WTC11 (cell line): ENCODE data around the gene CRYGS.

Source experiments
- ATF1 ChIP-seq: sonication (generic); formaldehyde crosslinking; IDR thresholded peaks from 2 replicates; pipeline ENCODE4 v1.8.1; 2023; ENCODE audit warnings: mild to moderate bottlenecking, moderate library complexity, missing genetic modification reagents
- CREB1 ChIP-seq: sonication (generic); formaldehyde crosslinking; IDR thresholded peaks from 2 replicates; pipeline ENCODE4 v1.8.0; 2023; ENCODE audit warnings: mild to moderate bottlenecking, missing genetic modification reagents
- CTCF ChIP-seq: fragments of 200-600 bp; IDR thresholded peaks from 2 replicates; pipeline ENCODE4 v1.8.0; 2022; ENCODE audit warnings: antibody characterized with exemption
- E2F5 ChIP-seq: sonication (generic); formaldehyde crosslinking; IDR thresholded peaks from 2 replicates; pipeline ENCODE4 v1.8.1; 2022; ENCODE audit warnings: mild to moderate bottlenecking, moderate library complexity, missing genetic modification reagents
- ELF4 ChIP-seq: sonication (generic); formaldehyde crosslinking; IDR thresholded peaks from 2 replicates; pipeline ENCODE4 v1.8.1; 2022; ENCODE audit warnings: low read depth, mild to moderate bottlenecking, moderate library complexity, missing genetic modification reagents
- ERG ChIP-seq: fragments of 250-450 bp; sonication (Bioruptor Pico); IDR thresholded peaks from 2 replicates; pipeline ENCODE4 v1.8.0; 2021; ENCODE audit warnings: mild to moderate bottlenecking
- ESRRA ChIP-seq: sonication (generic); formaldehyde crosslinking; IDR thresholded peaks from 2 replicates; pipeline ENCODE4 v1.8.1; 2022; ENCODE audit warnings: mild to moderate bottlenecking, missing genetic modification reagents, borderline replicate concordance
- ETV6 ChIP-seq: sonication (generic); formaldehyde crosslinking; IDR thresholded peaks from 2 replicates; pipeline ENCODE4 v1.8.1; 2022; ENCODE audit warnings: mild to moderate bottlenecking, missing genetic modification reagents
- FOXP1 ChIP-seq: sonication (generic); formaldehyde crosslinking; IDR thresholded peaks from 2 replicates; pipeline ENCODE4 v1.8.0; 2022; ENCODE audit warnings: missing genetic modification reagents, mild to moderate bottlenecking, moderate library complexity, borderline replicate concordance
- JUN ChIP-seq: sonication (generic); formaldehyde crosslinking; IDR thresholded peaks from 2 replicates; pipeline ENCODE4 v1.8.0; 2023; ENCODE audit warnings: mild to moderate bottlenecking, missing genetic modification reagents
- TCF7 ChIP-seq: sonication (generic); formaldehyde crosslinking; IDR thresholded peaks from 2 replicates; pipeline ENCODE4 v1.8.0; 2022; ENCODE audit warnings: mild to moderate bottlenecking, low read depth, missing genetic modification reagents, moderate library complexity
- USF2 ChIP-seq: sonication (generic); formaldehyde crosslinking; IDR thresholded peaks from 2 replicates; pipeline ENCODE4 v1.8.1; 2023; ENCODE audit warnings: mild to moderate bottlenecking, missing genetic modification reagents, moderate library complexity
- ZBTB21 ChIP-seq: sonication (generic); formaldehyde crosslinking; IDR thresholded peaks from 2 replicates; pipeline ENCODE4 v1.8.1; 2023; ENCODE audit warnings: mild to moderate bottlenecking, missing genetic modification reagents, borderline replicate concordance
- ZNF396 ChIP-seq: fragments of 250-450 bp; sonication (Bioruptor Pico); IDR thresholded peaks from 2 replicates; pipeline ENCODE4 v1.8.0; 2021; ENCODE audit warnings: mild to moderate bottlenecking, moderate library complexity, borderline replicate concordance

GRCh38 chr3:186516646-186517045 lies 27.5 kb downstream of the CRYGS start:
- TF ChIP-seq ZBTB21 (CRISPR knock-in tag) (no peak), CTCF (no peak), E2F5 (CRISPR knock-in tag) (no peak), JUN (CRISPR knock-in tag) (no peak), ERG (CRISPR knock-in tag) (no peak), USF2 (CRISPR knock-in tag) (no peak), ATF1 (CRISPR knock-in tag) (no peak), TCF7 (CRISPR knock-in tag) (no peak), FOXP1 (no peak), ETV6 (CRISPR knock-in tag) (no peak), ESRRA (no peak), ZNF396 (no peak), ELF4 (CRISPR knock-in tag) (no peak), CREB1 (CRISPR knock-in tag) (no peak)
